ENCODE data around the gene DCTN3.

DCTN3 gene

GRCh38 chr9:34588671-34589635 is 31.3 kb downstream of the DCTN3 start:
- Histone ChIP-seq H3K9me3 (ENCODE audit: control insufficient read depth, low read length) (no peaks in the 10 kb centered on the region), H3K36me3 (ENCODE audit: control insufficient read depth, insufficient read depth, low read length) (no peaks in the 10 kb centered on the region), H3K27ac (ENCODE audit: low read depth, low read length, severe bottlenecking) (no peak overlapping the region), H3K4me3 (ENCODE audit: extremely low read depth, insufficient read depth, low read length, poor library complexity, severe bottlenecking) (peak overlapping the region; percentile 58), H3K4me1 (ENCODE audit: control insufficient read depth, insufficient read depth, low read length, poor library complexity, severe bottlenecking) (peaks cover 28% of the 10 kb centered on the region)
- WGBS, 2 experiments (ENCODE audit: insufficient coverage in 2 of 2), result 0 to 1% methylated on average over 54 to 64 of the region's 86 CpGs

- H3K4me1 ChIP-seq (ENCODE audit: control insufficient read depth, insufficient read depth, low read length, poor library complexity, severe bottlenecking), result peaks cover 22% of the 10 kb centered on the region
- no peak overlapping the region for H3K27ac ChIP-seq (ENCODE audit: low read depth, low read length, severe bottlenecking)
- H3K36me3 ChIP-seq (ENCODE audit: control insufficient read depth, insufficient read depth, low read length), result no peaks in the 10 kb centered on the region
- 88 to 90% methylated on average over 2 of the region's 2 CpGs for WGBS, 2 experiments (ENCODE audit: insufficient coverage in 2 of 2)
- H3K4me3 ChIP-seq (ENCODE audit: extremely low read depth, insufficient read depth, low read length, poor library complexity, severe bottlenecking), result no peak overlapping the region
- no peaks in the 10 kb centered on the region for H3K9me3 ChIP-seq (ENCODE audit: control insufficient read depth, low read length)
These were observed 33.0 kb downstream of the DCTN3 start for GRCh38 chr9:34587271-34587670.

GRCh38 chr9:34585946-34586669 is 34.2 kb downstream of the DCTN3 start:
- no peak overlapping the region for H3K4me3 ChIP-seq (ENCODE audit: extremely low read depth, insufficient read depth, low read length, poor library complexity, severe bottlenecking)
- 22 to 27% methylated on average over 7 of the region's 11 CpGs for WGBS, 2 experiments (ENCODE audit: insufficient coverage in 2 of 2)
- no peaks in the 10 kb centered on the region for H3K36me3 ChIP-seq (ENCODE audit: control insufficient read depth, insufficient read depth, low read length)
- no peak overlapping the region for H3K27ac ChIP-seq (ENCODE audit: low read depth, low read length, severe bottlenecking)
- H3K4me1 ChIP-seq (ENCODE audit: control insufficient read depth, insufficient read depth, low read length, poor library complexity, severe bottlenecking), result peaks cover 22% of the 10 kb centered on the region
- H3K9me3 ChIP-seq (ENCODE audit: control insufficient read depth, low read length), result no peaks in the 10 kb centered on the region

- Histone ChIP-seq H3K9me3 (ENCODE audit: control insufficient read depth, low read length) (no peaks in the 10 kb centered on the region), H3K36me3 (ENCODE audit: control insufficient read depth, insufficient read depth, low read length) (no peaks in the 10 kb centered on the region), H3K4me3 (ENCODE audit: extremely low read depth, insufficient read depth, low read length, poor library complexity, severe bottlenecking) (no peak overlapping the region), H3K4me1 (ENCODE audit: control insufficient read depth, insufficient read depth, low read length, poor library complexity, severe bottlenecking) (peaks cover 23% of the 10 kb centered on the region), H3K27ac (ENCODE audit: low read depth, low read length, severe bottlenecking) (no peak overlapping the region)
- WGBS, 2 experiments (ENCODE audit: insufficient coverage in 2 of 2), result 89 to 90% methylated on average over 3 to 4 of the region's 5 CpGs
These were observed 35.3 kb downstream of the DCTN3 start for GRCh38 chr9:34584970-34585369.

GRCh38 chr9:34582787-34583186 is 37.5 kb downstream of the DCTN3 start:
- peaks cover 37% of the 10 kb centered on the region for H3K4me1 ChIP-seq (ENCODE audit: control insufficient read depth, insufficient read depth, low read length, poor library complexity, severe bottlenecking)
- H3K4me3 ChIP-seq (ENCODE audit: extremely low read depth, insufficient read depth, low read length, poor library complexity, severe bottlenecking), result no peak overlapping the region
- H3K36me3 ChIP-seq (ENCODE audit: control insufficient read depth, insufficient read depth, low read length), result no peaks in the 10 kb centered on the region
- H3K27ac ChIP-seq (ENCODE audit: low read depth, low read length, severe bottlenecking), result no peak overlapping the region
- WGBS, 2 experiments (ENCODE audit: insufficient coverage in 2 of 2), result 93 to 100% methylated on average over 1 to 3 of the region's 5 CpGs
- H3K9me3 ChIP-seq (ENCODE audit: control insufficient read depth, low read length), result no peaks in the 10 kb centered on the region

- no peaks in the 10 kb centered on the region for H3K36me3 ChIP-seq (ENCODE audit: control insufficient read depth, insufficient read depth, low read length)
- no peak overlapping the region for H3K4me3 ChIP-seq (ENCODE audit: extremely low read depth, insufficient read depth, low read length, poor library complexity, severe bottlenecking)
- H3K9me3 ChIP-seq (ENCODE audit: control insufficient read depth, low read length), result no peaks in the 10 kb centered on the region
- peak overlapping the region; percentile 32 for H3K27ac ChIP-seq (ENCODE audit: low read depth, low read length, severe bottlenecking)
- no CpG with 5 or more reads among the region's 3 CpGs for WGBS, 2 experiments (ENCODE audit: insufficient coverage in 2 of 2)
- H3K4me1 ChIP-seq (ENCODE audit: control insufficient read depth, insufficient read depth, low read length, poor library complexity, severe bottlenecking), result peaks cover 46% of the 10 kb centered on the region
These were observed 39.0 kb downstream of the DCTN3 start for GRCh38 chr9:34581318-34581717.

- no peaks in the 10 kb centered on the region for H3K9me3 ChIP-seq (ENCODE audit: control insufficient read depth, low read length)
- WGBS, 2 experiments (ENCODE audit: insufficient coverage in 2 of 2), result 29 to 39% methylated on average over 5 of the region's 8 CpGs
- H3K4me3 ChIP-seq (ENCODE audit: extremely low read depth, insufficient read depth, low read length, poor library complexity, severe bottlenecking), result no peak overlapping the region
- peak overlapping the region; percentile 84 for H3K27ac ChIP-seq (ENCODE audit: low read depth, low read length, severe bottlenecking)
- peaks cover 43% of the 10 kb centered on the region for H3K4me1 ChIP-seq (ENCODE audit: control insufficient read depth, insufficient read depth, low read length, poor library complexity, severe bottlenecking)
- no peaks in the 10 kb centered on the region for H3K36me3 ChIP-seq (ENCODE audit: control insufficient read depth, insufficient read depth, low read length)
These were observed 39.9 kb downstream of the DCTN3 start for GRCh38 chr9:34580358-34580757.

- no peaks in the 10 kb centered on the region for H3K9me3 ChIP-seq (ENCODE audit: control insufficient read depth, low read length)
- no peaks in the 10 kb centered on the region for H3K36me3 ChIP-seq (ENCODE audit: control insufficient read depth, insufficient read depth, low read length)
- H3K4me1 ChIP-seq (ENCODE audit: control insufficient read depth, insufficient read depth, low read length, poor library complexity, severe bottlenecking), result peaks cover 47% of the 10 kb centered on the region
- H3K4me3 ChIP-seq (ENCODE audit: extremely low read depth, insufficient read depth, low read length, poor library complexity, severe bottlenecking), result no peak overlapping the region
- WGBS, 2 experiments (ENCODE audit: insufficient coverage in 2 of 2), result 62 to 66% methylated on average over 5 of the region's 5 CpGs
- peak overlapping the region; percentile 84 for H3K27ac ChIP-seq (ENCODE audit: low read depth, low read length, severe bottlenecking)
These were observed 40.5 kb downstream of the DCTN3 start for GRCh38 chr9:34579808-34580163.

GRCh38 chr9:34579104-34579807 is 41.0 kb downstream of the DCTN3 start:
- H3K4me1 ChIP-seq (ENCODE audit: control insufficient read depth, insufficient read depth, low read length, poor library complexity, severe bottlenecking), result peaks cover 50% of the 10 kb centered on the region

GRCh38 chr9:34578241-34579103 is 41.8 kb downstream of the DCTN3 start:
- WGBS, 2 experiments (ENCODE audit: insufficient coverage in 2 of 2), result 7 to 9% methylated on average over 11 to 22 of the region's 28 CpGs
- Histone ChIP-seq H3K9me3 (ENCODE audit: control insufficient read depth, low read length) (no peaks in the 10 kb centered on the region), H3K4me1 (ENCODE audit: control insufficient read depth, insufficient read depth, low read length, poor library complexity, severe bottlenecking) (peaks cover 58% of the 10 kb centered on the region), H3K27ac (ENCODE audit: low read depth, low read length, severe bottlenecking) (peak overlapping the region; percentile 84), H3K36me3 (ENCODE audit: control insufficient read depth, insufficient read depth, low read length) (no peaks in the 10 kb centered on the region), H3K4me3 (ENCODE audit: extremely low read depth, insufficient read depth, low read length, poor library complexity, severe bottlenecking) (peak overlapping the region; percentile 25)

More at GRCh38 chr9:34579104-34579807, 41.0 kb downstream of the DCTN3 start:
- Histone ChIP-seq H3K9me3 (ENCODE audit: control insufficient read depth, low read length) (no peaks in the 10 kb centered on the region), H3K4me3 (ENCODE audit: extremely low read depth, insufficient read depth, low read length, poor library complexity, severe bottlenecking) (peak overlapping the region; percentile 25), H3K27ac (ENCODE audit: low read depth, low read length, severe bottlenecking) (peak overlapping the region; percentile 84), H3K36me3 (ENCODE audit: control insufficient read depth, insufficient read depth, low read length) (no peaks in the 10 kb centered on the region)
- 8 to 13% methylated on average over 2 to 4 of the region's 17 CpGs for WGBS, 2 experiments (ENCODE audit: insufficient coverage in 2 of 2)
